HG03520 (cell line): ENCODE data around the gene PTPDC1.

ENCODE experiments used
- ATAC-seq: cut with Tn5 transposase; IDR thresholded peaks from one replicate; pipeline ENCODE4 v1.9.1; 2021; ENCODE audit warnings: mild to moderate bottlenecking, moderate library complexity; ENCODE audit not compliant: unreplicated experiment

PTPDC1 gene, protein sequence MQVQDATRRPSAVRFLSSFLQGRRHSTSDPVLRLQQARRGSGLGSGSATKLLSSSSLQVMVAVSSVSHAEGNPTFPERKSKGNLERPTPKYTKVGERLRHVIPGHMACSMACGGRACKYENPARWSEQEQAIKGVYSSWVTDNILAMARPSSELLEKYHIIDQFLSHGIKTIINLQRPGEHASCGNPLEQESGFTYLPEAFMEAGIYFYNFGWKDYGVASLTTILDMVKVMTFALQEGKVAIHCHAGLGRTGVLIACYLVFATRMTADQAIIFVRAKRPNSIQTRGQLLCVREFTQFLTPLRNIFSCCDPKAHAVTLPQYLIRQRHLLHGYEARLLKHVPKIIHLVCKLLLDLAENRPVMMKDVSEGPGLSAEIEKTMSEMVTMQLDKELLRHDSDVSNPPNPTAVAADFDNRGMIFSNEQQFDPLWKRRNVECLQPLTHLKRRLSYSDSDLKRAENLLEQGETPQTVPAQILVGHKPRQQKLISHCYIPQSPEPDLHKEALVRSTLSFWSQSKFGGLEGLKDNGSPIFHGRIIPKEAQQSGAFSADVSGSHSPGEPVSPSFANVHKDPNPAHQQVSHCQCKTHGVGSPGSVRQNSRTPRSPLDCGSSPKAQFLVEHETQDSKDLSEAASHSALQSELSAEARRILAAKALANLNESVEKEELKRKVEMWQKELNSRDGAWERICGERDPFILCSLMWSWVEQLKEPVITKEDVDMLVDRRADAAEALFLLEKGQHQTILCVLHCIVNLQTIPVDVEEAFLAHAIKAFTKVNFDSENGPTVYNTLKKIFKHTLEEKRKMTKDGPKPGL

DNA sequence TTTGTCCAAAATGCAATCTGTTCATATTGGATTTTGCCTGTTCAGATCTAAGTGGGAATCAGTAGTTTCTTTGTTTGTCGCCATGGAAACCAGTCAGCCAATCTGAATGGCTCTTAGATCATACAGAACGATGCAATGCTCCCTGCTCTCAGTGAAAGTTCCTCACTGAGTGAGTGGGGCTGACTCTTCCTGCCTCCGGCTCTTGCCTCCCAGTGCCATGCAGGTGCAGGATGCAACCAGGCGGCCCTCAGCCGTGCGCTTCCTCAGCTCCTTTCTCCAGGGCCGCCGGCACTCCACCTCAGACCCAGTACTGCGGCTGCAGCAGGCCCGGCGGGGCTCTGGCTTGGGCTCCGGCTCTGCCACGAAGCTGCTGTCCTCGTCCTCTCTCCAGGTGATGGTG lies at the start of gene PTPDC1:
TSS of gene PTPDC1 (plus strand) at position 151 of the 400 bp plus-strand sequence. CDS start at position 218, 67 bp downstream.
- ATAC-seq = no peak

DNA sequence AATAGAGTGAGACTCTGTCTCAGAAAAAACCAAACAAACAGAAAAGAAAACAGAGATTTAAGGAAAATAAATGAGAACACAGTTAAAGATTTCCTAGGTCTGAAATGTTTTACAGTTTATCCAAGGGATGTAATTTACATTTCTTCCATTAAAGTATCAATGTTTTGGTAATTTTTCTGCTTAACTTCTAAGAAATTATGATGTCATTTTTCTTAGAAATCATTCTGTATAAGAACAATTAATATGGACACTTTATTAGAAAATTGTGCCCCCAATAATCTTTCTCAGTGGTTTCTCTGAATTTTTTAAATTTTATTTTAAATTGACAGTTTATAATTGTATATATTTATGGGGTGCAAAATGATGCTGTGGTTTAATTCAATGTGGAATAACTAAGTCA lies 49.8 kb upstream of the PTPDC1 start:
- ATAC-seq = no peak

DNA sequence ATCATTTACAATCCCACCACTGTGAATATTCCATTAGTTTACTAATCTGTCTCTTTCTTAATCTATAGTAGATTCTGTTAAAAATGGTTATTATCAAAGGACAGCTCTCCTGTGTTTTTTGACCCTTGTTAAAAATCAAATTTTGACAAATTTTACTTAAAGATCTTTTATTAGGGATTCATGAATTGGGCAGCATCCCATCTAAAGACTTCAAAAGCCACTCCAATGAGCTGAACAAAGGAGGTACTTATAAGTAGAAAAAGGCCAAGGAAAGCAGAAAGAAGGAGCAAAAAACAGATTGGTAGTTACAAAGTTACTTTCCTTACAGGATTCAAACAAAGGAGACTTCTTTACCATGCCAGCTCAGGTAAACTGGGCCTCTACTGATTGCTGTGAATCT lies 44.5 kb upstream of the PTPDC1 start:
- no peak for ATAC-seq

DNA sequence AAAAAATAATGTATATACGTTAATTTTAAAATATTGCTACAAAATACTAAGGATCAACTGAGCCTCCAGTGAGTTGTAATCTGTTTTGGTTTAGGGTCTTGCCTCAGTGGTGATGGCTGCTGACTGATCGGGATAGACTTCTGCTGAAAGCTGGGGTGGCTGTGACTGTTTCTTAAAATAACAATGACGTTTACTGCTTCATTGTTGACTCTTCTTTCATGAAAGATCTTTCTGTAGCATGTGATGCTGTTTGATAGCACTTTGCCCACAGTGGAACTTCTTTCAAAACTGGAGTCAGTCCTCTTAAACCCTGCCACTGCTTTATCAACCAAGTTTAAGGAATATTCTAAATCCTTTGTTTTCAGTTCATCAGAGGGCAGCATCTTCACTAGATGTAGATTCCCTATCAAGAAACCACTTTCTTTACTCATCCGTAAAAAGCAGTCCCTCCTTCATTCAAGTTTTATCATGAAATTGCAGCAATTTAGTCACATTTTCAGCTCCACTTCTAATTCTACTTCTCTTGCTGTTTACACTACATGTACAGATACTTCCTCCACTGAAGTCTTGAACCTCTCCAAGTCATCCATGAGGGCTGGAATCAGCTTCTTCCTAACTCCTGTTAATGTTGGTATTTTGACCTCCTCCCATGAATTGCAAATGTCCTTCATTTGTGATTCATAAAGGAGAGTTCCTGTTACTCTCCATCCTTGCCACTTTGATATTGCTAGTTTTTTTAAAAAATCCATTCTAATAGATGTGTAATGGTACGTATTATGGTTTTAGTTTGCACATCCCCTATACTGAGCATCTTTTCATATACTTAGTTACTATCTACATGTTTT lies 41.5 kb upstream of the PTPDC1 start:
- no peak for ATAC-seq

DNA sequence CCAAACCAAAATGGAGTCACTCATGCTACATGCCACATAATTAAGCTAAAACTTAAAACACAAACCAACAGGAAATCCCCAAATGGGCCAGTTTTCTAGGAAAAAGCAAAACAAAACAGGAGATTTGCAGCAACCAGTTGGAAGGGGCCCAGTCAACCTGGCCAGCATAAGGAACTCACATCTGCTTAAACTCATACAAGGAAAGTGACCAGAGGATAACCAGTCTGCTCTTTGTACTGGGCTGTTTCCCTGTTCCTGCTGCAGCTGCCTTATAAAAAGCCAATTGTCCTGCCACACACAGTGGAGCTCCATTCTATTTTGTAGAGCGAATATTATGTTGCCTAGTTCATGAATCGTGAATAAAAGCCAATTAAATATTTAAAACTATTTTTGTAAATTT lies 29.5 kb upstream of the PTPDC1 start:
- ATAC-seq = no peak

DNA sequence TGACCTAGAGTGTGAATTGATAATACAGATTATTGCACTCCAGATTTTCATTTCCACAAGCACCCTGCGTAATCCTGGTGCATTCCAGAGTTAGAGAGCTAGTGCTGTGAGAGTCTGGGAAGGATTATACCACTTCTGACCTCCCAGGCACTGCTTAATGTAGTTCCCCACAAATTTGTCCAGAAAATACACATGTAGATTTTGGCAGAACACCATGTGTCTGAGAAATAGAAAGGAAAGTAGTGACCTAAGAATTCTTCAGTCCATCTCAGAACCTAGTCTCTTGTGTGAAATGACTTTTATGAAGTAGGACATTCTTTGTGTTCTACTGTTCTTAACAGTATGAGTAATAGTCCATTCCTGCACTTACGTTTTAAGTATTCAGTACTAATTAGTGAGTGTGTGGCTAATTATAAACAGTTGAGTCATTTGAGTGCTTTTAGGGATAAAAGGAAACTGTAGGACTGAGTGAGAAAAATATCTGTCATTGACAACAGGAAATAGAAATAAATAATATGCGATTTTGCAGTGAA lies 27.8 kb upstream of the PTPDC1 start:
- ATAC-seq = no peak

DNA sequence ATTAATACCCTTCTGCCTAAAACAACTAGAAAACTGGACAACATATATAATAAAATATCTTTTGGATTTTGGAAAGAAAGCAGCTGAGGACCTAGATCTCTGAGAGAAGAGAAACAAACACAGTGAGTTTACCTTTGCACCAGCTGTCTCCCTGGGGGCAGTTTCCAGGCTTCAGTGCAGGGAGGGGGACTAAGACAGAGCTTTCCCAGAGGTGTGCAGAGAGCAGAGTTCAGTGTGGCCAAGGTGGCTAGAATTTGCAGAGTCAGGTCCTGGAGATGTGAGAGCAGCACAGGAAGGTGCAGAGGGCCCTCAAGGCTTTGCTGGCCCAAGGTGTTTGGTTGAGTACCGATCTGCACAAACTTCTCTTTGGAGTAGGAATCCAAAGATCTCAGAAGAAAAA lies 26.3 kb upstream of the PTPDC1 start:
- ATAC-seq = no peak

DNA sequence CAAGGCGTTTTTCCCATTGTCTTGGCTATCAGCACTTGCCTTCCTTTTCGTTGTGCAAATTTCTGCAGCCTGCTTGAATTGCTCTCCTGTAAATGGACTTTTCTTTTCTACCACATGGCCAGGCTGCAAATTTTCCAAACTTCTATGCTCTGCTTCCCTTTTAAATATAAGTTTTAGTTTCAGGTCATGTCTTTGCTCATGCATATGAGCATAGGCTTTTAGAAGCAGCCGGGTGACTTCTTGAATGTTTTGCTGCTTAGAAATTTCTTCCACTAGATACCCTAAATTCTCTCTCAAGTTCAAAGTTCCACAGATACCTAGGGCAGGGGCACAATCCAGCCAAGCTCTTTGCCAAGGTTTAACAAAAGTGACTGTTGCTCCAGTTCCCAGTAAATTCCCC lies 22.4 kb upstream of the PTPDC1 start:
- no peak for ATAC-seq

DNA sequence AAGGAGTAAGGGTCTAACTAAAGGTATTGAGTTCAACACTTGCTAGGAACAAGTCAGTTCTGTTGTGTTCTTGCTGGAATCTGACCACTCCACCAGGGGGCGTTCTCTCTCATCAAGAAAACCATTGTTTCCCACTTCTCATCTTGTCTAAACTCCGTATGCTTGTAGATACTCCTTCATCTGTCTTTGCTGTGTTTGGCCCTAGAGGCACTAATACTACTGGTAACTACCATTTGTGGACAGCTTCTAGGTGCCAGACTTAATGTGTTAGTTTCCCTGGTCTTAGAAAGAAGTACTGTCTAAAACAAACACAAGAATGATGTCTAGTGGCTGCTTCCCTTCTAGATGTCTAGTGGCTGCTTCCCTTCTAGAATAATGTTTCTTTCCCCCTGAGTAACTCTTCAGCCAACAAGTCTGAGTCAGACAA lies 18.7 kb upstream of the PTPDC1 start:
- no peak for ATAC-seq

DNA sequence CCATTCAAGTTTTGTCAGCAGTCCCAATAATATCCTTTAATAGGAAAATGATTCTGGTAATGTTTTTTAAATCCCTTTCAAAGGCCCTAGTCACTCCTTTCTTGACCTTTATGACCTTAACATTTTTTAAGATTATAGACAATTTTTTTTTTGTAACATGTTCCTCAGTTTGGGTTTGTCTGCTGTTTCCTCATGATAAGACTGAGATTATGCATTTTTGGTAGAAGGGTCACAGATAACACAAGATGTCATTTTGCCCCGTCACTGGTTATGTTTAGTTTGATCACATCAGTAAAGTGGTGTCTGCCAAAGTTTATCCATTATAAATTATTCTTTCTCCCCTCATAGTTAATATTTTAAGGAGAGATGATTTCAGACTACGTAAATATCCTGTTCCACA lies 16.0 kb upstream of the PTPDC1 start:
- ATAC-seq = no peak

DNA sequence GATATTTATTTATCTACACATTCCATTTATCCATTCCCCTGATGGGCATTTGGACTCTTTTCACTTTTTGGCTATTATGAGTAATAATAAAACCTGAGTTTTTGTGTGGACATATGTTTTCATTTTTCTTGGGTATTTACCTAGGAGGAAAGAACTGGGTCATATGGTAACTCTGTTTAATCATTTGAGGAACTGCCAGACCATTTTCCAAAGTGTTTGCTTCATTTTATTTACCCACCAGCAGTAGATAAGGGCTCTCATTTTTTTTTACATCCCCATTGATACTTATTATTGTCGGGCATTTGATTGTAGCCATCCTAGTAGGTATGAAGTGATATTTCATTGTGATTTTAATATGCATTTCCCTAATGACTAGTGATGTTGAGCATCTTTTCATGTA lies 7.7 kb upstream of the PTPDC1 start:
- ATAC-seq = no peak

DNA sequence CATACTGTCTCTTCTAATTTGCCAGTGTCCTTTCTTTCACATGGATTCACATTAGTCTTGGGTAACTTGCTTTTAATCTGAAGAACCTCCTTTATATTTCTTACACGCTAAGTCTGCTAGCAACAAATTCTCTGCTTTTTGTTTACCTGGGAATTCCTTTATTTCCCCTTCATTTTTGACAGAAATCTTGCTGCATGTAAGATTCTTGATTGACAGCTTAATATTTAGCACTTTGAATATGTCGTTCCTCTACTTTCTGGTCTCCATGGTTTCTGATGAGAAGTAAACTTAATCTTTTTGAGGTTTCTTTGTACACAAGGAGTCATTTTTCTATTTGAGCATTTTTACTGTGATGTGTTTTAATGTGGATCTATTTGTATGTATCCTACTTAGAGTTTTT lies 6.2 kb upstream of the PTPDC1 start:
- ATAC-seq = no peak

DNA sequence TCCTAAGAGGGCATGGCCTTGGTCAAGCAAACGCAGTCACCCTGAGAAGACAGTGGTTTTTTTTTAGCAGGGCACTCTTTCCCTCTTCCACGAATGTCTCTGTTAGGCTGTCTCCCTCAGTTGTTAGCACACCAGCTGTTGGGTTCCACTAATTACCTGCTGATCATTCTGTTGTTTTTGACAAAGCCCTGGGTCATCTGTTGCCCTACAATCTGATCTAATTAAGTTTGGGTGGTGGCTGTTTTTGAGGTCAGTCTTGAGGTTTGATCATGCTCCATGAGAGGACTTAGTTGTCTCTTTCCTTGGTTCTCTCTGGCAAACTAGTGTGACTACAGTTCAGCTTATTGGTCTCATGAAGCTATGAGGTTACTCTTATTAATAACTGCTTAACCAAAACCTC lies 5.0 kb upstream of the PTPDC1 start:
- no peak for ATAC-seq

DNA sequence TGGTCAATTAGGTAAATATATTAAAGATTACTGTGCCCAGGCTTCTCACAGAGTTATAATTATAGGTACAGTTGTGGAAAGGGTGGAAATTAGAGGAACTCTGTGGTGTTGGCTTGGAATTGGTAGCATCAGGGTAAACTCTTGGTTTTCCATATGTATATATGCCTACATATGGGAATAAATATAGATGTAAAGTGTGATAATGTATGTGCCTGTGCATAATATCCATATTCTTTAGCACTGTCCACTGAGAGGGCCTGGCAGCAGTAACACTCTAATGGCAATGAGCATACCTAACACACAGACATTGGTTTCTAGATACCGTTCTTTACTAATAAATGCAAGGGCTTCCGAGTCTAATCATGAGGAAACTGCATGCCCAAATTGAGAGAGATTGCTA lies 4.0 kb upstream of the PTPDC1 start:
- no peak for ATAC-seq

DNA sequence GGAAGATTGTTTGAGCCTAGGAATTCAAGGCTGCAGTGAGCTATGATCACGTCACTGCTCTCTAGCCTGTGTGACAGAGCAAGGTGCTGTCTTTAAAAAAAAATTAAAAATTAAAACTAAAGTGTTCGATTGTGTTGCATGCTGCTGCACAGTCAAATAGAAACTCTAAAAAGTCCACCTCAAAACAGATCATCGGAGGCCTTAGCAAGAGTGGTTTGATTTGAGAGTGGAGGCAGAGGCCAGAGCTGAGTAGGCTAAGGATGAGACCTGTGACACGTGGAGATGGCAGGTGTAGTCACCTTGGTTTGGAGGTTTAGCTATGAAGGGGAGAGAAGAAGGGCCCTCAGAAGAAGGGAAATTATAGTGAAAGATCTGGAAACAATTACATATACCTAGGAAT lies 2.8 kb upstream of the PTPDC1 start:
- no peak for ATAC-seq

DNA sequence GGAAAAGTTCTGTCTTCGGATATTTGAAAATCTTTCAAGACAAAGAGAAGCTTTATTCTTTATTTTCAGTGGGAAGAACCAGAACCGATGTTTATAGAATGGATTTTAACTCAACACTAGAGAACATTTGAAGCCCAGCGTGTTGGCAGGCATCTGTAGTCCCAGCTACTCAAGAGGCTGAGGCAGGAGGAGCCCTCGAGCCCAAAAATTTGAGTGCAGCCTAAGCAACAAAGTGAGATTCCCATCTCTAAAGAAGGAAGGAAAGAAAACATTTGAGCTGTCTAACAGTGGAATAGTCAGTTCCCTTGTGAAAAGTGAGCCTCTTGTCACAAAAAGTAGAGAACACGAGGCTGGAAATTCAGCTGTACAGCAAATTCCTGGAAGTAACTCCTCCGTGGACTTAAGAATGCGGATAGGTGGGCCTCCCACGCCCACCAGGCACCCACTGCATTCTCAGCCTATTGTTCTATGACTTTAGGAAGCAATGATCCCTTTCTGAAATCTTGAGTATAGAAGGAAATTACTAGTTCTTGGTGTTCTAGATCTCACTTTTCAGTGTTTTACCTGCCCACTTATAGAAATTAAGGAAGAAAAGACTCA lies 2.3 kb upstream of the PTPDC1 start:
- no peak for ATAC-seq

DNA sequence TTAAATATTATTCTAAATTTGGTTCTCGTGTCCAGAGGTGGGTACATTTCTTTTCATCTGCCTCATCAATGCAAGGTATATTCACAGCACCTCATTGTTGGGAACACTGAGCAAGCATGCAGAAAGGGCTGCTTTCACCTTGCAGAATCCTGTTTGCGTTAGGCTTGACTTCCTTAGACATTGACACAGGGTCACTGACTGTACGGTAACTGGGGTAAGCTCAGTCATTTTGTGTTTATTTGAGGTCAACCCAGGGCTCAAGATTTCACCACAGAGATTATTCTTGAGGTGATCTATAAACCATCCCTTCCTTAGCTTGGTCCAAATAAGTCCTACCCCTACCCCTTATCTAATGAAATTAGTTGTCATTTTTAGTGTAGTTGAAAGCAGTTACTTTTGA lies 1.7 kb upstream of the PTPDC1 start:
- no peak for ATAC-seq

DNA sequence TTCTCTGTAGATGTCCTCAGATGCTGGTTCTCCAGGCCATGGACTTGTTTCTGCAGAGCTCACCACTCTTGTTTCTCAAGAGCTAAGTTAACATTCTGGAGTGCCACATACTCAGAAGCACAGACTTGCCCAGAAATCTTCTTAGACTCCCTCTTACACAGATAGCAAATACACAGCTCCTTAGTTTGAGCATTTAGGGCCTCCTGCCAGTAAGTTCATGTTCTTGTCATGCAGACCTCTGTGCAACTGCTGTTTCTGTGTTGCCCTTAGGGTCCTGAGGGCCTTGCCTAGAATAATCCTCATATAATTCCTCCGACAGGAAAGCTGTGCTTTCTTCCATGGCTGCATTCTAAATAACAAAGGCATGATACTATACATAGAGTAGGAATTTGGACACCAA lies 1.3 kb upstream of the PTPDC1 start:
- ATAC-seq = no peak

DNA sequence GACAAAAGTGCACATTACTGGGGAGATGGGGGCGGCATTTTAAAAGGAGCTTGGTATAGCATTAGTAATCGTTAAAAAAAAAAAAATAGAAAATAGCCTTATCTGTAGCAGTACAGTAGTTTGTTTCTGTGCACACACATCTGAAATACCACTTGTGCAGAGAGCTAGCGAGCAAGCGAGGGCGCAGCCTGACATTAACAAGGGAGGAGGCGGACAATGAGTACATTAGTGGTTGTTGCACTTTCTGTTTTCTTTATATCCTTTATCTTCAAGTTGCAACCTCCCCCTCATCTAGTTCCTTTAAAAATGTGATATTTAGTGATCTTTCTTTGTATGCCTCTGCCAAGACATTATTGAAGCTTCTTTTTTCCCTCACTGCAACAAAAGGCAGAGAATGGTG lies 880 bp upstream of the PTPDC1 start:
- no peak for ATAC-seq

DNA sequence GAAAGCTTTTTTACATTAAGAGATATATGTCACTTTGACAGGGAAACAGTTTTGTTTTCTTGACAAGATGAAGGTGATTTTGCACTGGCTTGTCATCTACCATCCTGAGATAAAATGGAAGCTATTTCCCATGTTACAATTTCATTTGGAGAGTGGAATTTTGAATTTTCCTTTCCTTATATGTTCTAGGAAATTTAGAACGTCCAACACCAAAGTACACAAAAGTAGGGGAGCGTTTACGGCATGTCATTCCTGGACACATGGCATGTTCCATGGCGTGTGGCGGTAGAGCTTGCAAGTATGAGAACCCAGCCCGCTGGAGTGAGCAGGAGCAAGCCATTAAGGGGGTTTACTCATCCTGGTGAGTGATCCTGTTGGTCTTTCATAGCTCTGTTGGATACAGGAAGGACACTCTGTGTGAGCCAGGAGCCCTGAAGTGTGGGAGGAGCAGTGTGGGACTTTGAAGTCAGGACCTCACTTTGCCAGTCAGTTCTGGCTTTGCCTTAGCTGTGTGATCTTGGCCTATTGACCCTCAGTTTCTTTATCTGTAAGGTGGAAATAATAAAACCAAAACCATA lies 887 bp downstream of the PTPDC1 start:
- no peak for ATAC-seq
